ENCODE measurements around the gene SALL3.

- no peak for TF ChIP-seq POLR2A (IDR thresholded peaks at IDR 0.05)
- no peak for TF ChIP-seq CTCF (IDR thresholded peaks at IDR 0.05)
Observed at GRCh38 chr18:78939734-78940494, 39.7 kb upstream of the SALL3 start.

Data from suprapubic skin (tissue), 3 donors.